Suppressor macrophage (primary cell): ENCODE data around the gene HLCS.
A peak's percentile ranks its signal among the peaks of the same experiment; 100 is the strongest.

Experiments
- DNase-seq, 4 experiments: peaks; one replicate each; pipeline ENCODE4 v3.0.0-alpha.2; 2020 to 2022

Gene HLCS

DNA sequence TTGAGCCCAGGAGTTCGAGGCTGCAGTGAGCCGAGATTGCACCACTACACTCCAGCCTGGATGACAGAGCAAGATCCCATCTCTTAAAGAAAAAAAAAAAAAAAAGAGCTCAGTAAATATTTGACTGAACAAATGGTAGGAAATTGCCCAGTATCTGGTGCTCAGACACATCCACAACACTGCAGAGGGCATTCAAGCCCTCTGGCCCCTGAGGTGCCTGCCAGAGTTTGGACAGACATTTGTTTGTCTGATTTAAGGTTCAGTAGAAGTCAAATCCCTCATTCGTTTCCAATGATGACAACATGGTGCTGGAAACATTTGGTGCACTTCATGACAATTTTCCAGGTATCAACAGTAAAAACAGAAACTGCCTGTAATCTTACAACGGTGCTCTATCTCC lies 86.6 kb downstream of the HLCS start:
- no peak for DNase-seq

GRCh38 chr21:36877741-36878140 lies 88.7 kb downstream of the HLCS start:
- DNase-seq: no peak

DNA sequence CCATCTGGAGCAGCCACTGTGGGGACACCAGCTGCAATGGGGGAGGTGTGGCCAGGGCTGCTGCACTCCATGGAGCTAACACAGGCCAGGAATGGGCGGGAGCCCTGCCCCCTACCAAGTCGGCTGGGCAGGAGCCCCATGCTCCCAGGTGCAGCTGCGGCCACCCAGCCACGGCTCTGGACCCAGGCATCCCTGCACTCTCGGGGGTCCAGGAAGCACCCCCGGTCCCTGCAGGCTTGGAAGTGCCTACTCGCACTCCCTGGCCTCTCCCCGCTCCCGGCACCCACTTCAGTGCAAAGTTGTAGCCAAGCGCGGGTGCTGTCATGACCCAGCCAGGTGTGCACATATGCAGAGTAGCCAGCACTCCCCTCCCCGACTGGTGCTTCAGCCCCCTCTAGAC lies 91.8 kb downstream of the HLCS start:
- DNase-seq: no peak

DNA sequence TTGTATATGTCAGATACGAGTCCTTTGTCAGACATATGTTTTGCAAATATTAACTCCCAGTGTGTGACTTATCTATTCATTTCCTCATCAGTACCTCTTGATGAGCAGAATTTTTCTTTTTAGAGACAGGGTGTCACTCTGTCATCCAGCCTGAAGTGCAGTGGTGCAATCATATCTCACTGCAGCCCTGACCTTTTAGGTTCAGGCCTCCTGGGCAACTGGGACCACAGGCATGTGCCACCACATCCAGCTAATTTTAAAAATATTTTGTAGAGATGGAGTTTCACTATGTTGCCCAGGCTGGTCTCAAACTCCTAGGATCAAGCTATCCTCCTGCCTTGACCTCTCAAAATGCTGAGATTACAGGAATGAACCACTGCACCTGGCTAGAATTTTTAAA lies 93.0 kb downstream of the HLCS start:
- no peak for DNase-seq

DNA sequence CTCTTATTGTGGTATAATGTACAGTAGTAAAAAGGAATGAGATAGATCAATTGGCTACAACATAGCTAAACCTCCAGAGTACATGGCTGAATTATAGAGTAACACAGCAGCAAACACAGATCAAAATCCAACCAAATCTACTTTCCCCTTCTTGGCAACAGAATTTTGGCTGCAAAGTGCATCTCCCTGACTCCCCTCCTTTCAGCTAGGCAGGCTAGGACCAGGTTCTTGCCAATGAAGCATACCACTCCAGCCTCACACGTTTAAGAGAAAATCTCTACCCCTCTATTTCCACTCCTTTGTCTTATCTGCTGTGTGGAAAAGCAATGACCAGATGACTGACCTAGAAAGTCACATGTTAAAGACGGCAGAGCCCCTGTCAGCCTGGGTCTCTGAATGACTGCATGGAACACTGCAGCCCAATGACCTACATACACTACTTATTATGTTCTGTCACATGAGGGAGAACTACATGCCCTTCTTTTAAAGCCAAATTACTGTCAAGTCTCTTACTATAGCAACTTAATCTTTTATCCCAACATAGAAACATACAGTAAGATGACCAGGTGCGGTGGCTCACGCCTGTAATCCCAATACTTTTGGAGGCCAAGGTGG lies 99.1 kb downstream of the HLCS start:
- no peak for DNase-seq

DNA sequence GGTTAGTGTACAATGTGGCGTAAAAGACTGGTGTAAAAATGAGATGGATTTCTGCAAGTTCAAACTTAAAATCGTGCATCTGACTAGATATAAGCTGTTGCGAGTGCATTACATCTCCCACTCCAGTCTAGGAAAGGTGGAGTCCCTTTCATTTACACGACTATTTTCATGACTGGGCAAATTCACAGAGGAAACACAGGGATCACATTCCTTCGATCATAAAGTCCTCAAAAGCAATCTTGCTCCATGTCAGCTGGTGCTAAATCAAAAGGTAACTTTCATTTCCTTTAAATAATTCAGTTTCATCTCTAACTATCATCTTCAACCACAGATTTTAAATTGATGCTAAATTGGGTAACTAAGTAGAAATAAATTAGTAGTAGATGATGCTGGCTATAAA lies 100.0 kb downstream of the HLCS start:
- DNase-seq: no peak

GRCh38 chr21:36864974-36865373 lies 101.5 kb downstream of the HLCS start:
- no peak for DNase-seq

GRCh38 chr21:36863260-36863659 lies 103.2 kb downstream of the HLCS start:
- DNase-seq: no peak

- DNase-seq: no peak
Observed at GRCh38 chr21:36861595-36862323, 104.7 kb downstream of the HLCS start.

DNA sequence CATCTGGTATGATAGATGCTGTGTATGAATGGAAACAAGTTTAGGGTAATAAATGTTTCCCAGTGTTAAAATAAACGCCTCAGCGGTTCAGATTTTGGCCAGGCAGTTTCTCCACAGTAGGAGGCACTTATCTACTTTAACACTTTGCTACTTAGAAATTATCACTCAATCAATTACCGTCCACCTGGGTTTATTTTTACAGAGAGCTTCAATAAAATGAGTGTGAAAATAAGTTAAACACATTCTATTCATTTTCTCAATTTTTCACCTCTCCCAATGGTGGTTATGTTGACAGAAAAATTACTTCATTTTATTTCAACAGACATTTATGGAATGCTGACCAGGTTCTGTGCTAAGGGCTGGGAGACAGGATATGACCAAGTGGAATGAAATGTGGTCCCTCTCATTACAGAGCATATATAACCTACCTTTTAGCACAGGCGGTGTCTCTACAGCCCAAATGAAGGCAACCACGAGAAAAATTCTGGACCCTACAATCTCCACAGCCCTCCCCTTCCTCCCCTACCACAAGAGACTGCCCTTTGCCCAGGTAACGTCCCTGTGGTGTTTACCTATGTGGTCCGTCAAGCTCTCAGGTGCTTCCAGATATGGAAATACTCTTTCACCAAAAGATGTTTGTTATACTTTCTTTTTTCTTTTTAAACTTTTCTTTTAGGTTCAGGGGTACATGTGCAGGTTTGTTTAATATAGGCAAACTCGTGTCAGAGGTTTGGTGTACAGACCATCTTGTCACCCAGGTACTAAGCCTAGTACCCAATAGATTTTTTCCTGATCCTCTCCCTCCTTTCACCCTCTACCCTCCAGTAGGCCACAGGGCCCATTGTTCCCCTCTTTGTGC lies 105.5 kb downstream of the HLCS start:
- DNase-seq: no peak

DNA sequence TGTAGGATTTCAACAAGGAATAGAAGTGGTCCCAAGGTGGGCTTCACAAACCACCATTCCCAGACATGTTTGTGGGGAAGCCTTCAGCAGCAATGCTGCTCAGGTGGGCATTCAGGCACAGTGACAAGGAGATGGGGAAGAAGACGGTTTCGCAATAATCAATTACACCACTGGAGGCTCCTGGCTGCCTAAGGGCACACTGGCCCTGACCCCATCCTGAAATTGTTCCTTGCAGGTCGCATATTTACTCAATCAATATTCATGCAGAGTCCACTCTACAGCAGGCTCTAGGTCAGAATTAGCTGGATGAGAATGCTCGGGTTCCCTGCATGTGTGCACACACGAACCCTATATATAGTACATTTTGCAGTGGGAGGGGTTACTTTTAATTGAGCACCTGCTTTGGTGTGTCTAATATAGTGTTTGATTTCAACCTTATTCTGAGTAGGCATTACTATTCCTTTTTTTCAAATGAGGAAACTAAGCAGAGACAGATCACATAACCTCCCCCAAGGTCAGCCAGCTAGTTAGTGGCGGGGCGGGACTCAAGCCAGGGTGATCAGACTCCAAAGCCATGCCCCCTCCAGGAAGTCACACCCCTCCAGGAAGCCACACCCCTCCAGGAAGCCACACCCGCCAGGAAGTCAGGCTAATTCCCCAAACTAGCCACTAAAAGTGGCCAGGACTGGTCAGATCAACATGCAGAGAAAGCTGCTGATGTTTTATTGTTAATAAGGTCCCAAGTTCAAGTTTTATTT lies 106.5 kb downstream of the HLCS start:
- DNase-seq: peak; percentile 86 to 96 (median 92)

DNA sequence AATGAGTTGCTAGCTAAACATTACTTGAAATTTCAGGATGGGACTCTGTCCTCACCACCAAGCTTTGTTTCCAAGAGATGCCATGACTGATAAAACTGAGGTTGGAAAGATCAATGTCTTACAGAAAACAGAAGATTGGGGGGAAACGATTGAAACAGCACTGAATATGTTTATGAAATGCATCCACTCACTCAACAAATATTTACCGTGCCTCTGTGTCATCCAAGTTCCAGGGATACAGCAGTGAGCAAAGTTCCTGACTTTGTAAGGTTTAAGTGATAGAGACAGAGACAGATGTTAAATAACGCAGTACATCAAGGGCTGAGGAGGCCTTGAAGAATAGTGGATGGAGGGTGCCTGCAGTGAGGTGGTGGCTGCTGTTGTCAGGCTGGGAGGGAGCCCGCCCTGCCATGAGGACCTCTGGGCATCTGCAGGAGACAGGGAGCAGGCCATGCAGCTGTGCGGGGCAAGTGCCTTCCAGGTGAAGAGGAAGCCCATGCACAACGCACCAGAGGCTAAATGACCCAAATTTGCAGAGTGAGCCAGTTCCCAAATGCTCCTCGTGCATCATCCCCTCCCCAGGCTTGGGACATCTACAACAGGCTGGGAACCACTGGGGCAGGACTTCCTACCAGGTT lies 108.0 kb downstream of the HLCS start:
- no peak for DNase-seq

DNA sequence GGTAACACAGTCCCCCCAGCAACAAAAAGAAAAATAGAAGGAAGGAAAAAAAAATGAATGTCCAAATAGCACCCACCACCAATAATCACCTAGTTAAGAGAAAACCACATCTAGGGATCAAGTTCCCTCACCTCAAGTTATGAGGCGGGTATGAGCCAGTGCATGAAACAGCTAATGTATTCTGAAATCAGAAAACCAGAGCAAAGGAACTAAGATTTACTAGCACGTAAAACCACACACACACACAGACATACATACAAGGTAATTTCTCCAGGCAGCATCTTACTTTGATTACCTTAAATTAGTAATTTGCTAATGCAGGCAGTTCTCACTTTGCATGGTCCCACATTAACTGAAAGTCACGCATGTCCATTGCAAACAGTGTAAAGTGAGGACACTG lies 109.8 kb downstream of the HLCS start:
- DNase-seq: no peak

DNA sequence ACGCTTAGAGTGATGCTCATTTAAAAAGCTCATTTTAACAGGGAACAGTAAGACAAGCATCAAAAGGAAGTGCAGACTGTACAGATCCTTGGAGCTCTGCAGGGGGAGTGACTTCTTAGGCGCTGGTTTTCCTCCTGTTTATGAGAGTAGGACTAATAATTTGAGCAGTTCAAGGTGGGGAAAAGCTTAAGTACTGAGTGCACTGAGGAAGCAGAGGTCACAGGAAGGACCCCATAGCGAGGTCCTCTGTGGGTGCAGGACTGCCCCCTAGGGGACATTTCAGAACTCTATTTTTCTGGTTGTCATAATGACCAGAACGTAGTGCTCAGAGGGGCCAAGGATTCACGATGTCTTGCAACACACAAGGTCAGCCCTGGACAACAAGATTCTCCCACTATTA lies 112.1 kb downstream of the HLCS start:
- DNase-seq: peak; percentile 19 to 53 (median 46)

GRCh38 chr21:36852864-36853263 lies 113.6 kb downstream of the HLCS start:
- DNase-seq: no peak

- DNase-seq: no peak
Observed at GRCh38 chr21:36852293-36852692, 114.2 kb downstream of the HLCS start.

DNA sequence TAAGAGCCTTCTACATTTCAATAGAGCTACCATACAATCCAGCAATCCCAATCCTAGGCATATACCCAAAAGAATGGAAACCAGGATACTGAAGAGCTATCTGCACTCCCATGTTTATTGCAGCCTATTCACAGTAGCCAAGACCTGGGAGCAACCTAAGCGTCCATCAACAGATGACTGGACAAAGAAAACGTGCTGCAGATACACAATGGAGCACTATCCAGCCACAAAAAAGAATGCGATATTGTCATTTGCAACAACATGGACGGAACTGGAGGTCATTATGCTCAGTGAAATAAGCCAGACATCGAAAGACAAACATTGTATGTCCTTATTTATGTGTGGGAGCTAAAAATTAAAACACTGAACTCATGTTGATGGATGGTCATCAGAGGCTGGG lies 115.3 kb downstream of the HLCS start:
- DNase-seq: no peak

- no peak for DNase-seq
Observed at GRCh38 chr21:36850372-36850771, 116.1 kb downstream of the HLCS start.

GRCh38 chr21:36849461-36850105 lies 116.9 kb downstream of the HLCS start:
- DNase-seq: no peak

DNA sequence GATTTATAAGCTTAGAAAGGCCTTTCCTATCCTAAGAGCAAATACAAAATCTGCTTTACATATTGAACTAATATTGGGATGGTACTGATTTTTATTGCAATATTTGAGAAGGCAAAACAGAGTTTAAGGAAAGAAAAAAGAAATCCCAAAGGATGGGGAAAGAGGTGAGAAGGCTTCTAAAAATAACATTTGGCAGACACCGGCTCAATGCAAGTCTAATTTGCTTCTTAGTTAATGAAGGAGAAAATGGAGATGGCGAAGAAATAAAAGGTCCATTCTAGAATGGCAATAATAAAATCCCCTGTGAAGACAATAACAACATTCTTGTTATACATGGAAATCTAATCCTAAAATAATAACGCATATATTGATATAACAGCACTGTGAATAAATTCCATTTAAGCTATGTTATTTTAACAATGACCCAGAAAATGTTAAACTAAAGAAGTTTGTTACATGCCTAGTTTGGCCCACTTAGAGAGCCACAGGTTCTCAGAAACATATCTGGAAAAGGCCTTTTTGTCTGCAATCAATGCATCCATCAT lies 117.7 kb downstream of the HLCS start:
- DNase-seq: no peak

DNA sequence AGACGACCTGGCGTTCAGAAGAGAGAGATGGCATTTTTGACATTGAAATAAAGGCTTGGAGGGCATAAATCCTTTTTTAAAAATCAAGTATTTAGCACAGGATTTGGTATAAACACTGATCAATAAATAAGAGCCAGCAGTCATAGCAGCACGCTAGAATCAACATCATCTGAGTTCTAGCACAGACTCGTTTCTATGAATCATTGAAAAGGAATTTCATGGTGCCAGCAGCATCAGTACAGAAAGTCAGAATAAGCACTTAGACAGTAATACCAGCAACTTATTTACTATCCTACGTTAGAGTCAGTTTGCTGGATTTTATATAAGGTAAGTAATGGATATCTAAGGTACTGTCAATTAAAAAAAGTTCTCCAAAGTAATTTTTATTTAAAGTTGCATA lies 119.3 kb downstream of the HLCS start:
- DNase-seq: no peak

- DNase-seq: no peak
Observed at GRCh38 chr21:36846631-36847030, 119.8 kb downstream of the HLCS start.
